Measurements from ENCODE around the gene INTS14. TPM values are rescaled to one million over a fixed set of nuclear protein-coding genes. Genes with fewer than 3 reads are reported as not detected.

INTS14 gene
- total and polyA plus RNA-seq, 3 donors from 2014 or later, result 41.7 to 71.0 (median 65.7) TPM

DNA sequence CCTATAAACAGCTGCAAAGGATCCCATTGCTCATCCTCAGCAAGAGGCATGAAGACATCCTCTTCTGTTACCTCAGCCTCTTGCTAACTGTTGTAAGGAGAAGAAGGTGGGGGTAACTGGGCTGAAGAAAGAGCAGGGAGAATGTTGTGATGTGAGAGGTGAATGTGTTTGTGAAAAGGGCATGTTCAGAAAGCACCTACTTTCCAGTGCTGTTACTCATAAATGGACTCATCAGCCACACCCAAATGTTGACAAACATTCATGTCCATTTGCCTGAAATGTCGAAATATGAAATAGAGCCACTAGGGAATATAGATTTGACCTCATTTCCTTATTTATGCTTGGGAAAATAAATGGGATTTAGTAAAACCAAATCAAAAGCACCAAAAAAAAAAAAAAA lies 23.4 kb upstream of the INTS14 start:
- TF ChIP-seq, protein P1, sequence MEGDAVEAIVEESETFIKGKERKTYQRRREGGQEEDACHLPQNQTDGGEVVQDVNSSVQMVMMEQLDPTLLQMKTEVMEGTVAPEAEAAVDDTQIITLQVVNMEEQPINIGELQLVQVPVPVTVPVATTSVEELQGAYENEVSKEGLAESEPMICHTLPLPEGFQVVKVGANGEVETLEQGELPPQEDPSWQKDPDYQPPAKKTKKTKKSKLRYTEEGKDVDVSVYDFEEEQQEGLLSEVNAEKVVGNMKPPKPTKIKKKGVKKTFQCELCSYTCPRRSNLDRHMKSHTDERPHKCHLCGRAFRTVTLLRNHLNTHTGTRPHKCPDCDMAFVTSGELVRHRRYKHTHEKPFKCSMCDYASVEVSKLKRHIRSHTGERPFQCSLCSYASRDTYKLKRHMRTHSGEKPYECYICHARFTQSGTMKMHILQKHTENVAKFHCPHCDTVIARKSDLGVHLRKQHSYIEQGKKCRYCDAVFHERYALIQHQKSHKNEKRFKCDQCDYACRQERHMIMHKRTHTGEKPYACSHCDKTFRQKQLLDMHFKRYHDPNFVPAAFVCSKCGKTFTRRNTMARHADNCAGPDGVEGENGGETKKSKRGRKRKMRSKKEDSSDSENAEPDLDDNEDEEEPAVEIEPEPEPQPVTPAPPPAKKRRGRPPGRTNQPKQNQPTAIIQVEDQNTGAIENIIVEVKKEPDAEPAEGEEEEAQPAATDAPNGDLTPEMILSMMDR (IDR thresholded peaks at IDR 0.05), result no peak
- TF ChIP-seq POLR2A (IDR thresholded peaks at IDR 0.05), result no peak
- H3K4me3 ChIP-seq, result no peak overlapping the region
- intact Hi-C loops (cut with DNase I; ENCODE audit: low total_unique reads), result no loop called here
- 92 to 100% methylated on average over 1 of the region's 1 CpG for WGBS, 2 donors
- no peaks in the 10 kb centered on the region for H3K36me3 ChIP-seq (ENCODE audit: low read depth, missing control alignments)
- H3K4me1 ChIP-seq, result peaks cover 4% of the 10 kb centered on the region
- DNase-seq, result no peak
- no peaks in the 10 kb centered on the region for H3K9me3 ChIP-seq
- H3K27me3 ChIP-seq, result no peaks in the 10 kb centered on the region
- no peak overlapping the region for H3K27ac ChIP-seq

DNA sequence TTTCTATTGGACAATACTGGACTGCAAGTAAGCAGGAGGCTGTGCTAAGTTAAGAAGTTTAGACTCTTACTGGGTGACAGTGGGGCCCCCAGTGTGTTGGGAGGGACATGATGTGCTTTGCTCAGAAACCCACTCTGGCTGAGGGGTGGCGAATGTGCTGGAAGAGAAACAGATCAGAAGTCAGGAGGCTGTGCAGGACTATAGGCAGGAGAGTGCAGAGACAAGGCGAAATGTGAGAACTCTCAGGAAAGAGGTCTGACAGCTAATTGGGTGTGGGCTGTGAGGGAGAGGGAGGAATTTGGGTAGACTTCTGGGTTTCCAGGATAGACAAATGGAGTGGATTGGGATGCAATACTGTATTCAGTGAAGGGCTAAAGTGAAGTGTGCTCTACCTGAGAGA lies 22.8 kb upstream of the INTS14 start:
- Histone ChIP-seq H3K4me1 (peaks cover 4% of the 10 kb centered on the region), H3K9me3 (no peaks in the 10 kb centered on the region), H3K27me3 (no peaks in the 10 kb centered on the region), H3K27ac (no peak overlapping the region), H3K36me3 (ENCODE audit: low read depth, missing control alignments) (no peaks in the 10 kb centered on the region), H3K4me3 (no peak overlapping the region)
- 85 to 89% methylated on average over 2 of the region's 2 CpGs for WGBS, 2 donors
- intact Hi-C loops (cut with DNase I; ENCODE audit: low total_unique reads), result no loop called here
- TF ChIP-seq POLR2A (IDR thresholded peaks at IDR 0.05), result no peak
- TF ChIP-seq, protein P1 (IDR thresholded peaks at IDR 0.05), result no peak
- no peak for DNase-seq

DNA sequence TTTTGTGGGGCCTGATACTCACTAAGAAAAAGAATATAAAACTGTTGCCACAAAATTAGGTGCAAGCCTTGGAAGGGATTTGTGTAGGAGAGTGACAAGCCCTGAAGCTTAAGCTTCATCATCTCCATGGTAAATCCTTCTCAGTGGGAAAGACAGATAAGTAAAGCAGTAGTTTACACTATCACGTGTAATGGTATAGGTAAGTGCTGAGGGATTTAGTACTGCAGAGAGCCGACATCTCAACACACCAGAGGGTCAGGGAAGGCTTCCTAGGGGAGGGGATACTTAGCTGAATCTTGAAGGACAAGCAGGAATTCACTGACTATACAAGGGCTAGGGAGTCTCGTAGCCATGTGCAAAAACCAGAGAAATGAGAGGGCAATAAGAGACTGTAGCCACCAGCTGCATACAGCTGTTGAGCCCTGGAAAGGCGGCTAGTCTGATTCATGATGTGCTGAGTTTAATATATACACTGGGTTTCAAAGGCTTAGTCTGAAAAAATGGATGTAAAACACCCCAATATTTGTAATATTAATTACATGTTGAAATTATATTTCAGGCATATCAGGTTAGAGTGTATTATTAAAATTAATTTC lies 21.9 kb upstream of the INTS14 start:
- Histone ChIP-seq H3K4me3 (no peak overlapping the region), H3K36me3 (ENCODE audit: low read depth, missing control alignments) (no peaks in the 10 kb centered on the region), H3K27ac (no peak overlapping the region), H3K27me3 (no peaks in the 10 kb centered on the region), H3K9me3 (no peaks in the 10 kb centered on the region), H3K4me1 (no peaks in the 10 kb centered on the region)
- no peak for DNase-seq
- TF ChIP-seq POLR2A (IDR thresholded peaks at IDR 0.05), result no peak
- TF ChIP-seq, protein P1 (IDR thresholded peaks at IDR 0.05), result no peak
- intact Hi-C loops (cut with DNase I; ENCODE audit: low total_unique reads), result no loop called here
- WGBS, 2 donors, result 79% methylated on average over 4 of the region's 4 CpGs

DNA sequence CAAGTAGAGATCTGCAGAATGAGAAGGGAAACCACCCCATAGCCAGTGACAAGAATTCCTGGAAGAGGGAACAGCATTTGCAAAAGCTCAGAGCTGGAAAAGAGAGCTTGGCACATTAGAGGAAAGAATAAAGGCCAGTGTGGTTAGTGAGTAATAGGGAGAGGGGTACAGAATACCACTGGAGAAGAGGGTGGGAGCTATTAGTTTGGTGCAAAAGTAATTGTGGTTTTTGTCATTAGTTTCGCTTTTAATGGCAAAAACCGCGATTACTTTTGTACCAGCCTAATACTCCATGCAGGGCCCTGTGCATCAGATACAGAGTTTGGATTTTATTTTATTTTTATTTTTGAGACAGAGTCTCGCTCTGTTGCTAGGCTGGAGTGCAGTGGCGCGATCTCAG lies 20.6 kb upstream of the INTS14 start:
- no peaks in the 10 kb centered on the region for H3K36me3 ChIP-seq (ENCODE audit: low read depth, missing control alignments)
- intact Hi-C loops (cut with DNase I; ENCODE audit: low total_unique reads), result no loop called here
- no peaks in the 10 kb centered on the region for H3K9me3 ChIP-seq
- WGBS, 2 donors, result 95% methylated on average over 6 of the region's 6 CpGs
- H3K4me3 ChIP-seq, result no peak overlapping the region
- no peak overlapping the region for H3K27ac ChIP-seq
- TF ChIP-seq, protein P1 (IDR thresholded peaks at IDR 0.05), result no peak
- no peak for TF ChIP-seq POLR2A (IDR thresholded peaks at IDR 0.05)
- DNase-seq, result no peak
- no peaks in the 10 kb centered on the region for H3K27me3 ChIP-seq
- no peaks in the 10 kb centered on the region for H3K4me1 ChIP-seq

DNA sequence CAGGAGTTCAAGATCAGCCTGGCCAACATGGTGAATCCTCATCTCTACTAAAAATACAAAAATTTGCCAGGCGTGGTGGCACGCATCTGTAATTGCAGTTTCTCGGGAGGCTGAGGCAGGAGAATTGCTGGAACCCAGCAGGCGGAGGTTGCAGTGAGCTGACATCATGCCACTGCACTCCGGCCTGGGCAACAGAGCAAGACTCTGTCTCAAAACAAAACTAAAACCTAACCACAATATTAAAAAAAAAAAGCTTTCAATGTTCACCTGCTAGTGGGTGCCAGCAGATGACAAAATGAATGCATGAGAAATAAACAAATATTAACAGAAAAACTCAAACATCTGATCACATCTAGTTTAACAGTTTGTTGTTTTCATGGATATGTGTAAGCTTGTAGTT lies 19.8 kb upstream of the INTS14 start:
- no peak for DNase-seq
- Histone ChIP-seq H3K27ac (no peak overlapping the region), H3K4me3 (no peak overlapping the region), H3K4me1 (no peaks in the 10 kb centered on the region), H3K36me3 (ENCODE audit: low read depth, missing control alignments) (no peaks in the 10 kb centered on the region), H3K9me3 (no peaks in the 10 kb centered on the region), H3K27me3 (no peaks in the 10 kb centered on the region)
- WGBS, 2 donors, result 91 to 97% methylated on average over 5 of the region's 5 CpGs
- intact Hi-C loops (cut with DNase I; ENCODE audit: low total_unique reads), result no loop called here
- no peak for TF ChIP-seq POLR2A (IDR thresholded peaks at IDR 0.05)
- TF ChIP-seq, protein P1 (IDR thresholded peaks at IDR 0.05), result no peak

All from testis (tissue), 3 donors.